ENCODE data around the gene FCRL5. TPM values are rescaled to one million over a fixed set of nuclear protein-coding genes. Genes with fewer than 3 reads are reported as not detected.

FCRL5 gene
- total and polyA plus RNA-seq, 10 of the 15 experiments (the other 5 are each of a cell fraction or from before 2014, with no cell fraction given), result 1.1 to 136 (median 7.0) TPM

DNA sequence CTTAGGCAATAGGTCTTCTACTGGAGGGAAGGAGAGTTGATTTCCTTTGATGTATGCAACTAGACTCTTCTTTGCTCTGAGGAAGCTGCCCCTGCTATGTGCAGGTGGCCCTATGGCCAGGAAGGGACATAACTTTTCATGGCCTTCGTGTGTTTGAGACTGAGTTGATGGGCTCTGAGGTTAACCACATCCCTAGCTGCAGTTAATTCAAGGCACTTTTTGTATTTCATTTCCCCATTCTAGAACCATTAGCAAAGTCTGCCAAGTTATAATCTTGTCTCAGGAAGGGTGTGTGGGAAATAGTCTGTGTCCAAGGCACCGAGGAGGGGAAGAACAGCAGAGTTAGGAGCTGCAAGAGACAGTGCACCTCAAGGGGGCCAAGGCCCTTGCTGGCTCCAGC, 43.0 kb upstream of the FCRL5 start (continued):
- TF ChIP-seq ETV6 (conservative IDR thresholded peaks at IDR 0.05 in 1 of 2, IDR thresholded peaks at IDR 0.05 in 1 of 2; ENCODE audit: borderline replicate concordance in 1 of 2, low read depth in 1 of 2) (peak in 1 of 2 experiments; percentile 78; a peak in 1 of 4 replicates), ASH2L (IDR thresholded peaks at IDR 0.05; ENCODE audit: borderline replicate concordance, low read depth) (no peak), SMARCA5 (IDR thresholded peaks at IDR 0.05) (no peak), ESRRA (IDR thresholded peaks at IDR 0.05; ENCODE audit: low read length) (no peak), TARDBP (IDR thresholded peaks at IDR 0.05; ENCODE audit: borderline replicate concordance) (0 out of 2 replicates have a peak, but pooled peaks have one; percentile 23), POLR2AphosphoS2 (IDR thresholded peaks at IDR 0.05; ENCODE audit: low read depth, low read length) (no peak), EZH2 (IDR thresholded peaks at IDR 0.05; ENCODE audit: borderline replicate concordance, control insufficient read depth, low read depth, low read length) (no peak), ZBED1 (IDR thresholded peaks at IDR 0.05; ENCODE audit: borderline replicate concordance) (peak; percentile 85; the same call in 1 of the 2 replicates)
- TF ChIP-seq, protein P1, sequence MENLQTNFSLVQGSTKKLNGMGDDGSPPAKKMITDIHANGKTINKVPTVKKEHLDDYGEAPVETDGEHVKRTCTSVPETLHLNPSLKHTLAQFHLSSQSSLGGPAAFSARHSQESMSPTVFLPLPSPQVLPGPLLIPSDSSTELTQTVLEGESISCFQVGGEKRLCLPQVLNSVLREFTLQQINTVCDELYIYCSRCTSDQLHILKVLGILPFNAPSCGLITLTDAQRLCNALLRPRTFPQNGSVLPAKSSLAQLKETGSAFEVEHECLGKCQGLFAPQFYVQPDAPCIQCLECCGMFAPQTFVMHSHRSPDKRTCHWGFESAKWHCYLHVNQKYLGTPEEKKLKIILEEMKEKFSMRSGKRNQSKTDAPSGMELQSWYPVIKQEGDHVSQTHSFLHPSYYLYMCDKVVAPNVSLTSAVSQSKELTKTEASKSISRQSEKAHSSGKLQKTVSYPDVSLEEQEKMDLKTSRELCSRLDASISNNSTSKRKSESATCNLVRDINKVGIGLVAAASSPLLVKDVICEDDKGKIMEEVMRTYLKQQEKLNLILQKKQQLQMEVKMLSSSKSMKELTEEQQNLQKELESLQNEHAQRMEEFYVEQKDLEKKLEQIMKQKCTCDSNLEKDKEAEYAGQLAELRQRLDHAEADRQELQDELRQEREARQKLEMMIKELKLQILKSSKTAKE (IDR thresholded peaks at IDR 0.05; ENCODE audit: low read depth, poor library complexity, severe bottlenecking), result peak; percentile 96
- TF ChIP-seq, protein P2, sequence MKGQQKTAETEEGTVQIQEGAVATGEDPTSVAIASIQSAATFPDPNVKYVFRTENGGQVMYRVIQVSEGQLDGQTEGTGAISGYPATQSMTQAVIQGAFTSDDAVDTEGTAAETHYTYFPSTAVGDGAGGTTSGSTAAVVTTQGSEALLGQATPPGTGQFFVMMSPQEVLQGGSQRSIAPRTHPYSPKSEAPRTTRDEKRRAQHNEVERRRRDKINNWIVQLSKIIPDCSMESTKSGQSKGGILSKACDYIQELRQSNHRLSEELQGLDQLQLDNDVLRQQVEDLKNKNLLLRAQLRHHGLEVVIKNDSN (IDR thresholded peaks at IDR 0.05; ENCODE audit: borderline replicate concordance, extremely low read length, insufficient read depth, low read depth, low read length), result no peak
- TF ChIP-seq, protein P3, sequence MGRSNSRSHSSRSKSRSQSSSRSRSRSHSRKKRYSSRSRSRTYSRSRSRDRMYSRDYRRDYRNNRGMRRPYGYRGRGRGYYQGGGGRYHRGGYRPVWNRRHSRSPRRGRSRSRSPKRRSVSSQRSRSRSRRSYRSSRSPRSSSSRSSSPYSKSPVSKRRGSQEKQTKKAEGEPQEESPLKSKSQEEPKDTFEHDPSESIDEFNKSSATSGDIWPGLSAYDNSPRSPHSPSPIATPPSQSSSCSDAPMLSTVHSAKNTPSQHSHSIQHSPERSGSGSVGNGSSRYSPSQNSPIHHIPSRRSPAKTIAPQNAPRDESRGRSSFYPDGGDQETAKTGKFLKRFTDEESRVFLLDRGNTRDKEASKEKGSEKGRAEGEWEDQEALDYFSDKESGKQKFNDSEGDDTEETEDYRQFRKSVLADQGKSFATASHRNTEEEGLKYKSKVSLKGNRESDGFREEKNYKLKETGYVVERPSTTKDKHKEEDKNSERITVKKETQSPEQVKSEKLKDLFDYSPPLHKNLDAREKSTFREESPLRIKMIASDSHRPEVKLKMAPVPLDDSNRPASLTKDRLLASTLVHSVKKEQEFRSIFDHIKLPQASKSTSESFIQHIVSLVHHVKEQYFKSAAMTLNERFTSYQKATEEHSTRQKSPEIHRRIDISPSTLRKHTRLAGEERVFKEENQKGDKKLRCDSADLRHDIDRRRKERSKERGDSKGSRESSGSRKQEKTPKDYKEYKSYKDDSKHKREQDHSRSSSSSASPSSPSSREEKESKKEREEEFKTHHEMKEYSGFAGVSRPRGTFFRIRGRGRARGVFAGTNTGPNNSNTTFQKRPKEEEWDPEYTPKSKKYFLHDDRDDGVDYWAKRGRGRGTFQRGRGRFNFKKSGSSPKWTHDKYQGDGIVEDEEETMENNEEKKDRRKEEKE (IDR thresholded peaks at IDR 0.05), result no peak
- TF ChIP-seq, protein P4, sequence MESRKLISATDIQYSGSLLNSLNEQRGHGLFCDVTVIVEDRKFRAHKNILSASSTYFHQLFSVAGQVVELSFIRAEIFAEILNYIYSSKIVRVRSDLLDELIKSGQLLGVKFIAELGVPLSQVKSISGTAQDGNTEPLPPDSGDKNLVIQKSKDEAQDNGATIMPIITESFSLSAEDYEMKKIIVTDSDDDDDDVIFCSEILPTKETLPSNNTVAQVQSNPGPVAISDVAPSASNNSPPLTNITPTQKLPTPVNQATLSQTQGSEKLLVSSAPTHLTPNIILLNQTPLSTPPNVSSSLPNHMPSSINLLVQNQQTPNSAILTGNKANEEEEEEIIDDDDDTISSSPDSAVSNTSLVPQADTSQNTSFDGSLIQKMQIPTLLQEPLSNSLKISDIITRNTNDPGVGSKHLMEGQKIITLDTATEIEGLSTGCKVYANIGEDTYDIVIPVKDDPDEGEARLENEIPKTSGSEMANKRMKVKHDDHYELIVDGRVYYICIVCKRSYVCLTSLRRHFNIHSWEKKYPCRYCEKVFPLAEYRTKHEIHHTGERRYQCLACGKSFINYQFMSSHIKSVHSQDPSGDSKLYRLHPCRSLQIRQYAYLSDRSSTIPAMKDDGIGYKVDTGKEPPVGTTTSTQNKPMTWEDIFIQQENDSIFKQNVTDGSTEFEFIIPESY (IDR thresholded peaks at IDR 0.05), result no peak
- TF ChIP-seq, protein P5, sequence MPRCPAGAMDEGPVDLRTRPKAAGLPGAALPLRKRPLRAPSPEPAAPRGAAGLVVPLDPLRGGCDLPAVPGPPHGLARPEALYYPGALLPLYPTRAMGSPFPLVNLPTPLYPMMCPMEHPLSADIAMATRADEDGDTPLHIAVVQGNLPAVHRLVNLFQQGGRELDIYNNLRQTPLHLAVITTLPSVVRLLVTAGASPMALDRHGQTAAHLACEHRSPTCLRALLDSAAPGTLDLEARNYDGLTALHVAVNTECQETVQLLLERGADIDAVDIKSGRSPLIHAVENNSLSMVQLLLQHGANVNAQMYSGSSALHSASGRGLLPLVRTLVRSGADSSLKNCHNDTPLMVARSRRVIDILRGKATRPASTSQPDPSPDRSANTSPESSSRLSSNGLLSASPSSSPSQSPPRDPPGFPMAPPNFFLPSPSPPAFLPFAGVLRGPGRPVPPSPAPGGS (IDR thresholded peaks at IDR 0.05; ENCODE audit: borderline replicate concordance, insufficient read depth, low read depth, low read length, poor library complexity, severe bottlenecking), result peak; percentile 14
- TF ChIP-seq, protein P6, sequence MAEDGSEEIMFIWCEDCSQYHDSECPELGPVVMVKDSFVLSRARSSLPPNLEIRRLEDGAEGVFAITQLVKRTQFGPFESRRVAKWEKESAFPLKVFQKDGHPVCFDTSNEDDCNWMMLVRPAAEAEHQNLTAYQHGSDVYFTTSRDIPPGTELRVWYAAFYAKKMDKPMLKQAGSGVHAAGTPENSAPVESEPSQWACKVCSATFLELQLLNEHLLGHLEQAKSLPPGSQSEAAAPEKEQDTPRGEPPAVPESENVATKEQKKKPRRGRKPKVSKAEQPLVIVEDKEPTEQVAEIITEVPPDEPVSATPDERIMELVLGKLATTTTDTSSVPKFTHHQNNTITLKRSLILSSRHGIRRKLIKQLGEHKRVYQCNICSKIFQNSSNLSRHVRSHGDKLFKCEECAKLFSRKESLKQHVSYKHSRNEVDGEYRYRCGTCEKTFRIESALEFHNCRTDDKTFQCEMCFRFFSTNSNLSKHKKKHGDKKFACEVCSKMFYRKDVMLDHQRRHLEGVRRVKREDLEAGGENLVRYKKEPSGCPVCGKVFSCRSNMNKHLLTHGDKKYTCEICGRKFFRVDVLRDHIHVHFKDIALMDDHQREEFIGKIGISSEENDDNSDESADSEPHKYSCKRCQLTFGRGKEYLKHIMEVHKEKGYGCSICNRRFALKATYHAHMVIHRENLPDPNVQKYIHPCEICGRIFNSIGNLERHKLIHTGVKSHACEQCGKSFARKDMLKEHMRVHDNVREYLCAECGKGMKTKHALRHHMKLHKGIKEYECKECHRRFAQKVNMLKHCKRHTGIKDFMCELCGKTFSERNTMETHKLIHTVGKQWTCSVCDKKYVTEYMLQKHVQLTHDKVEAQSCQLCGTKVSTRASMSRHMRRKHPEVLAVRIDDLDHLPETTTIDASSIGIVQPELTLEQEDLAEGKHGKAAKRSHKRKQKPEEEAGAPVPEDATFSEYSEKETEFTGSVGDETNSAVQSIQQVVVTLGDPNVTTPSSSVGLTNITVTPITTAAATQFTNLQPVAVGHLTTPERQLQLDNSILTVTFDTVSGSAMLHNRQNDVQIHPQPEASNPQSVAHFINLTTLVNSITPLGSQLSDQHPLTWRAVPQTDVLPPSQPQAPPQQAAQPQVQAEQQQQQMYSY (CRISPR knock-in tag; IDR thresholded peaks at IDR 0.05), result no peak

Measured in GM12878 (cell line).